WTC11 (cell line): ENCODE measurements around the gene ZBTB20. TPM values are rescaled to one million over a fixed set of nuclear protein-coding genes. Genes with fewer than 3 reads are reported as not detected.

ENCODE experiments used
- ATAC-seq: fragments of 200-7000 bp; cut with Tn5 transposase; 2 replicates; pipeline ENCODE4 v1.10.0; 2021; ENCODE audit warnings: mild to moderate bottlenecking, moderate library complexity
- CTCF ChIA-PET: fragments of 300-600 bp; sonication (Branson Sonifier 250); formaldehyde crosslinking; loops from one replicate; lab custom pipeline; 2021; ENCODE audit warnings: antibody characterized with exemption; lab: Charles Lee
- POLR2A ChIA-PET: fragments of 350-600 bp; sonication (Branson Sonifier 250); formaldehyde crosslinking; loops from one replicate; lab custom pipeline; 2021; ENCODE audit warnings: antibody characterized with exemption; lab: Charles Lee
- DNase-seq: peaks from one replicate; pipeline ENCODE4 v3.0.0; 2021; ENCODE audit warnings: low spot score
- H3K27ac Mint-ChIP-seq: 2 replicates; pipeline ENCODE4 v1.8.0; 2021; ENCODE audit warnings: mixed read lengths
- H3K27me3 Mint-ChIP-seq: 2 replicates; pipeline ENCODE4 v1.8.0; 2021; ENCODE audit warnings: low read depth, mild to moderate bottlenecking, moderate library complexity, mixed read lengths
- H3K36me3 Mint-ChIP-seq: 2 replicates; pipeline ENCODE4 v1.8.0; 2021; ENCODE audit warnings: mixed read lengths
- H3K4me1 Mint-ChIP-seq: 2 replicates; pipeline ENCODE4 v1.8.0; 2022; ENCODE audit warnings: mixed read lengths
- H3K4me3 Mint-ChIP-seq: 2 replicates; pipeline ENCODE4 v1.8.0; 2021; ENCODE audit warnings: mild to moderate bottlenecking, moderate library complexity, mixed read lengths
- H3K9me3 Mint-ChIP-seq: 2 replicates; pipeline ENCODE4 v1.8.0; 2021; ENCODE audit warnings: mixed read lengths
- CDX4 ChIP-seq: fragments of 250-450 bp; sonication (Bioruptor Pico); IDR thresholded peaks from 2 replicates; pipeline ENCODE4 v1.9.0; 2021; ENCODE audit warnings: moderate library complexity, mild to moderate bottlenecking, inconsistent platforms, borderline replicate concordance
- CREB1 ChIP-seq: sonication (generic); formaldehyde crosslinking; IDR thresholded peaks from 2 replicates; pipeline ENCODE4 v1.8.0; 2023; ENCODE audit warnings: mild to moderate bottlenecking, missing genetic modification reagents
- CTCF ChIP-seq: fragments of 200-600 bp; IDR thresholded peaks from 2 replicates; pipeline ENCODE4 v1.8.0; 2022; ENCODE audit warnings: antibody characterized with exemption
- E2F1 ChIP-seq: sonication (generic); formaldehyde crosslinking; IDR thresholded peaks from 2 replicates; pipeline ENCODE4 v1.8.0; 2022; ENCODE audit warnings: mild to moderate bottlenecking, missing genetic modification reagents
- ELF4 ChIP-seq: sonication (generic); formaldehyde crosslinking; IDR thresholded peaks from 2 replicates; pipeline ENCODE4 v1.8.1; 2022; ENCODE audit warnings: low read depth, mild to moderate bottlenecking, moderate library complexity, missing genetic modification reagents
- ESRRA ChIP-seq: sonication (generic); formaldehyde crosslinking; IDR thresholded peaks from 2 replicates; pipeline ENCODE4 v1.8.1; 2022; ENCODE audit warnings: mild to moderate bottlenecking, missing genetic modification reagents, borderline replicate concordance
- FOXK1 ChIP-seq: sonication (generic); formaldehyde crosslinking; IDR thresholded peaks from 2 replicates; pipeline ENCODE4 v1.8.0; 2022; ENCODE audit warnings: mild to moderate bottlenecking, moderate library complexity, missing genetic modification reagents
- FOXP1 ChIP-seq: sonication (generic); formaldehyde crosslinking; IDR thresholded peaks from 2 replicates; pipeline ENCODE4 v1.8.0; 2022; ENCODE audit warnings: missing genetic modification reagents, mild to moderate bottlenecking, moderate library complexity, borderline replicate concordance
- GABPB1 ChIP-seq: sonication (generic); formaldehyde crosslinking; IDR thresholded peaks from 2 replicates; pipeline ENCODE4 v1.8.1; 2023; ENCODE audit warnings: mild to moderate bottlenecking, missing genetic modification reagents
- HMGA2 ChIP-seq: fragments of 250-450 bp; sonication (Bioruptor Pico); IDR thresholded peaks from 2 replicates; pipeline ENCODE4 v1.4.0; 2021; ENCODE audit warnings: mild to moderate bottlenecking, moderate library complexity
- IRF1 ChIP-seq: sonication (generic); formaldehyde crosslinking; IDR thresholded peaks from 2 replicates; pipeline ENCODE4 v1.8.0; 2023; ENCODE audit warnings: missing genetic modification reagents
- IRF2 ChIP-seq: sonication (generic); formaldehyde crosslinking; IDR thresholded peaks from 2 replicates; pipeline ENCODE4 v1.8.0; 2022; ENCODE audit warnings: low read depth, missing genetic modification reagents, borderline replicate concordance
- JAZF1 ChIP-seq: fragments of 250-450 bp; sonication (Bioruptor Pico); IDR thresholded peaks from 2 replicates; pipeline ENCODE4 v1.9.0; 2021; ENCODE audit warnings: moderate library complexity, mild to moderate bottlenecking, inconsistent platforms
- MAX ChIP-seq: sonication (generic); formaldehyde crosslinking; IDR thresholded peaks from 2 replicates; pipeline ENCODE4 v1.8.0; 2022; ENCODE audit warnings: mild to moderate bottlenecking, missing genetic modification reagents
- MXD4 ChIP-seq: fragments of 250-450 bp; sonication (Bioruptor Pico); IDR thresholded peaks from 2 replicates; pipeline ENCODE4 v1.8.0; 2021; ENCODE audit warnings: mild to moderate bottlenecking, moderate library complexity, borderline replicate concordance
- NFE2L1 ChIP-seq: sonication (generic); formaldehyde crosslinking; IDR thresholded peaks from 2 replicates; pipeline ENCODE4 v1.8.1; 2023; ENCODE audit warnings: missing genetic modification reagents
- OVOL2 ChIP-seq: fragments of 250-450 bp; sonication (Bioruptor Pico); IDR thresholded peaks from 2 replicates; pipeline ENCODE4 v1.9.0; 2021; ENCODE audit warnings: mild to moderate bottlenecking, borderline replicate concordance
- RELA ChIP-seq: sonication (generic); formaldehyde crosslinking; IDR thresholded peaks from 2 replicates; pipeline ENCODE4 v1.8.1; 2022; ENCODE audit warnings: missing genetic modification reagents, mild to moderate bottlenecking, borderline replicate concordance
- SMAD4 ChIP-seq: sonication (generic); formaldehyde crosslinking; IDR thresholded peaks from 2 replicates; pipeline ENCODE4 v1.8.0; 2022; ENCODE audit warnings: mild to moderate bottlenecking, missing genetic modification reagents
- SP1 ChIP-seq: sonication (generic); formaldehyde crosslinking; conservative IDR thresholded peaks from 2 replicates; pipeline ENCODE4 v1.8.1; 2022; ENCODE audit warnings: missing genetic modification reagents
- TCF7 ChIP-seq: sonication (generic); formaldehyde crosslinking; IDR thresholded peaks from 2 replicates; pipeline ENCODE4 v1.8.0; 2022; ENCODE audit warnings: mild to moderate bottlenecking, low read depth, missing genetic modification reagents, moderate library complexity
- TEAD1 ChIP-seq: sonication (generic); formaldehyde crosslinking; IDR thresholded peaks from 2 replicates; pipeline ENCODE4 v1.8.0; 2022; ENCODE audit warnings: mild to moderate bottlenecking, missing genetic modification reagents
- TP53 ChIP-seq: sonication (generic); formaldehyde crosslinking; IDR thresholded peaks from 2 replicates; pipeline ENCODE4 v1.8.1; 2023; ENCODE audit warnings: mild to moderate bottlenecking, missing genetic modification reagents
- ZBTB21 ChIP-seq: sonication (generic); formaldehyde crosslinking; IDR thresholded peaks from 2 replicates; pipeline ENCODE4 v1.8.1; 2023; ENCODE audit warnings: mild to moderate bottlenecking, missing genetic modification reagents, borderline replicate concordance
- ZBTB43 ChIP-seq: sonication (generic); formaldehyde crosslinking; IDR thresholded peaks from 2 replicates; pipeline ENCODE4 v1.8.1; 2023; ENCODE audit warnings: mild to moderate bottlenecking, missing genetic modification reagents
- ZNF138 ChIP-seq: sonication (generic); formaldehyde crosslinking; conservative IDR thresholded peaks from 2 replicates; pipeline ENCODE4 v1.8.1; 2022; ENCODE audit warnings: mild to moderate bottlenecking, moderate library complexity, missing genetic modification reagents
- ZNF219 ChIP-seq: sonication (generic); formaldehyde crosslinking; IDR thresholded peaks from 2 replicates; pipeline ENCODE4 v1.8.0; 2023; ENCODE audit warnings: missing genetic modification reagents, mild to moderate bottlenecking, borderline replicate concordance
- ZNF232 ChIP-seq: sonication (generic); formaldehyde crosslinking; IDR thresholded peaks from 2 replicates; pipeline ENCODE4 v1.8.0; 2022; ENCODE audit warnings: mild to moderate bottlenecking, missing genetic modification reagents
- ZNF396 ChIP-seq: fragments of 250-450 bp; sonication (Bioruptor Pico); IDR thresholded peaks from 2 replicates; pipeline ENCODE4 v1.8.0; 2021; ENCODE audit warnings: mild to moderate bottlenecking, moderate library complexity, borderline replicate concordance
- ZNF423 ChIP-seq: fragments of 250-450 bp; sonication (Bioruptor Pico); IDR thresholded peaks from 2 replicates; pipeline ENCODE4 v2.1.2; 2022; ENCODE audit warnings: mild to moderate bottlenecking, moderate library complexity
- ZNF671 ChIP-seq: fragments of 250-450 bp; sonication (Bioruptor Pico); IDR thresholded peaks from 2 replicates; pipeline ENCODE4 v1.8.0; 2021; ENCODE audit warnings: mild to moderate bottlenecking
- total RNA-seq: library from RNA; stranded (reverse); gene quantifications from 3 replicates; pipeline ENCODE4 v1.2.3, GENCODE V29; 2021

ZBTB20 gene
- total RNA-seq, 1 experiment from 2014 or later: 1.5 TPM

- POLR2A ChIA-PET: no interaction called here
- no peak overlapping the region for H3K27ac Mint-ChIP-seq
- no peak overlapping the region for H3K4me3 Mint-ChIP-seq
- ATAC-seq (no peak), DNase-seq (no peak)
- TF ChIP-seq ZBTB21 (no peak), ZBTB43 (CRISPR knock-in tag) (no peak), FOXP1 (CRISPR knock-in tag) (no peak), NFE2L1 (CRISPR knock-in tag) (no peak), CDX4 (CRISPR knock-in tag) (no peak), HMGA2 (no peak), CREB1 (CRISPR knock-in tag) (no peak), IRF2 (CRISPR knock-in tag) (no peak), OVOL2 (CRISPR knock-in tag) (no peak), ZNF423 (CRISPR knock-in tag) (no peak), GABPB1 (no peak), CTCF (no peak), TCF7 (no peak), ZNF396 (no peak), ZNF671 (no peak), E2F1 (CRISPR knock-in tag) (no peak), ELF4 (CRISPR knock-in tag) (no peak), SMAD4 (CRISPR knock-in tag) (no peak), ESRRA (CRISPR knock-in tag) (no peak), ZNF232 (CRISPR knock-in tag) (no peak)
- peaks cover 8% of the 10 kb centered on the region for H3K4me1 Mint-ChIP-seq
- no peaks in the 10 kb centered on the region for H3K36me3 Mint-ChIP-seq
- no peaks in the 10 kb centered on the region for H3K27me3 Mint-ChIP-seq
- CTCF ChIA-PET: no interaction called here
- H3K9me3 Mint-ChIP-seq: no peaks in the 10 kb centered on the region
Measured at GRCh38 chr3:114494498-114494897, 652.6 kb downstream of the ZBTB20 start.

GRCh38 chr3:114490829-114491228 lies 656.3 kb downstream of the ZBTB20 start:
- CTCF ChIA-PET: no interaction called here
- TF ChIP-seq ZNF232 (CRISPR knock-in tag) (no peak), CTCF (no peak), CREB1 (CRISPR knock-in tag) (no peak), TEAD1 (CRISPR knock-in tag) (no peak), ZNF219 (CRISPR knock-in tag) (no peak), MXD4 (CRISPR knock-in tag) (no peak), ELF4 (CRISPR knock-in tag) (no peak), TP53 (no peak), FOXK1 (CRISPR knock-in tag) (no peak), ZNF396 (no peak), SP1 (CRISPR knock-in tag) (no peak), JAZF1 (CRISPR knock-in tag) (no peak), RELA (no peak), MAX (CRISPR knock-in tag) (no peak), ZNF138 (CRISPR knock-in tag) (no peak), IRF1 (CRISPR knock-in tag) (no peak), ZNF671 (no peak)

More at GRCh38 chr3:114490829-114491228, 656.3 kb downstream of the ZBTB20 start:
- no peaks in the 10 kb centered on the region for H3K4me1 Mint-ChIP-seq
- no peak overlapping the region for H3K4me3 Mint-ChIP-seq
- POLR2A ChIA-PET: no interaction called here
- H3K36me3 Mint-ChIP-seq: no peaks in the 10 kb centered on the region
- no peaks in the 10 kb centered on the region for H3K27me3 Mint-ChIP-seq
- DNase-seq (no peak), ATAC-seq (no peak)
- H3K27ac Mint-ChIP-seq: no peak overlapping the region
- no peaks in the 10 kb centered on the region for H3K9me3 Mint-ChIP-seq
